ENCODE results near the gene WDR82.

The WDR82 gene

GRCh38 chr3:52228751-52229291 is 49.6 kb downstream of the WDR82 start:
- peak overlapping the region; percentile 97; the same call in 1 of the 2 replicates for H3K4me2 ChIP-seq
- H3K4me3 ChIP-seq = no peak overlapping the region
- no peaks in the 10 kb centered on the region for H3K9me3 ChIP-seq
- peaks cover 20% of the 10 kb centered on the region for H4K20me1 ChIP-seq
- no peak for TF ChIP-seq Cebpa-rat (IDR thresholded peaks at IDR 0.05)
- H3K27ac ChIP-seq = peak overlapping the region; percentile 96
- no peaks in the 10 kb centered on the region for H3K27me3 ChIP-seq
- peak overlapping the region; percentile 20; the same call in 1 of the 2 replicates for H3K9ac ChIP-seq
- peaks cover 42% of the 10 kb centered on the region for H3K36me3 ChIP-seq
- H3K4me1 ChIP-seq = peaks cover 94% of the 10 kb centered on the region

GRCh38 chr3:52228266-52228665 is 50.2 kb downstream of the WDR82 start:
- peak overlapping the region; percentile 96 for H3K27ac ChIP-seq
- H3K4me2 ChIP-seq = peak overlapping the region; percentile 97
- H3K9ac ChIP-seq = peak overlapping the region; percentile 20
- peaks cover 20% of the 10 kb centered on the region for H4K20me1 ChIP-seq
- H3K27me3 ChIP-seq = no peaks in the 10 kb centered on the region
- no peak for TF ChIP-seq Cebpa-rat (IDR thresholded peaks at IDR 0.05)
- H3K4me1 ChIP-seq = peaks cover 94% of the 10 kb centered on the region
- H3K9me3 ChIP-seq = no peaks in the 10 kb centered on the region
- H3K4me3 ChIP-seq = no peak overlapping the region
- peaks cover 41% of the 10 kb centered on the region for H3K36me3 ChIP-seq

DNA sequence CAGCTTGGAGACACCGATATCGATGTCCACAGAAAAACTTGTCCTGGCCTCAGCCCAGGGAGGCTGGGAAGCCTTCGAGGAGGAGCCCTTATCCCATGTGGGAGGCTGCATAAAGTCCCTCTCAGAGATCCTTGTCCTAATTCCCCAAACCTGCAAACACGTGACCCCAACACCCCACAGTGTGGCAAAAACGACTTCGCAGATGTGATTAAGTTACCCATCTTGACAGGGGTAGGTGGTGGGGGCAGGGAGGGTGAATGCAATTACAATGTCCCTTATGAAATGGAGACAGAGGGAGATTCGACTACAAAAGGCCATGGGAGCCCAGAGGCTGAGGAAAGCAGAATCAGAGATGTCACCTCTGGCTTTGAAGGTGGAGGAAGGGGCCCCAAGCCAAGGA is 50.7 kb downstream of the WDR82 start:
- Histone ChIP-seq H4K20me1 (peaks cover 20% of the 10 kb centered on the region), H3K9ac (peak overlapping the region; percentile 82; the same call in 1 of the 2 replicates), H3K4me1 (peaks cover 94% of the 10 kb centered on the region), H3K4me2 (peak overlapping the region; percentile 97), H3K36me3 (peaks cover 44% of the 10 kb centered on the region), H3K9me3 (no peaks in the 10 kb centered on the region), H3K4me3 (no peak overlapping the region), H3K27me3 (no peaks in the 10 kb centered on the region), H3K27ac (peak overlapping the region; percentile 96)
- TF ChIP-seq Cebpa-rat (IDR thresholded peaks at IDR 0.05) = no peak

- H3K36me3 ChIP-seq = peaks cover 51% of the 10 kb centered on the region
- TF ChIP-seq Cebpa-rat (IDR thresholded peaks at IDR 0.05) = no peak
- H3K27ac ChIP-seq = peak overlapping the region; percentile 96
- no peaks in the 10 kb centered on the region for H3K9me3 ChIP-seq
- H4K20me1 ChIP-seq = peaks cover 18% of the 10 kb centered on the region
- no peaks in the 10 kb centered on the region for H3K27me3 ChIP-seq
- H3K9ac ChIP-seq = peak overlapping the region; percentile 82
- peak overlapping the region; percentile 97 for H3K4me2 ChIP-seq
- no peak overlapping the region for H3K4me3 ChIP-seq
- peaks cover 94% of the 10 kb centered on the region for H3K4me1 ChIP-seq
Measured at GRCh38 chr3:52227117-52227516, 51.3 kb downstream of the WDR82 start.

GRCh38 chr3:52226229-52226817 is 52.1 kb downstream of the WDR82 start:
- H3K4me1 ChIP-seq = peaks cover 94% of the 10 kb centered on the region
- peak overlapping the region; percentile 97 for H3K4me2 ChIP-seq
- no peaks in the 10 kb centered on the region for H3K27me3 ChIP-seq
- H4K20me1 ChIP-seq = peaks cover 10% of the 10 kb centered on the region
- H3K27ac ChIP-seq = peak overlapping the region; percentile 96
- H3K9me3 ChIP-seq = no peaks in the 10 kb centered on the region
- peak overlapping the region; percentile 82 for H3K9ac ChIP-seq
- peak overlapping the region; percentile 56 for H3K4me3 ChIP-seq
- peaks cover 57% of the 10 kb centered on the region for H3K36me3 ChIP-seq
- no peak for TF ChIP-seq Cebpa-rat (IDR thresholded peaks at IDR 0.05)

DNA sequence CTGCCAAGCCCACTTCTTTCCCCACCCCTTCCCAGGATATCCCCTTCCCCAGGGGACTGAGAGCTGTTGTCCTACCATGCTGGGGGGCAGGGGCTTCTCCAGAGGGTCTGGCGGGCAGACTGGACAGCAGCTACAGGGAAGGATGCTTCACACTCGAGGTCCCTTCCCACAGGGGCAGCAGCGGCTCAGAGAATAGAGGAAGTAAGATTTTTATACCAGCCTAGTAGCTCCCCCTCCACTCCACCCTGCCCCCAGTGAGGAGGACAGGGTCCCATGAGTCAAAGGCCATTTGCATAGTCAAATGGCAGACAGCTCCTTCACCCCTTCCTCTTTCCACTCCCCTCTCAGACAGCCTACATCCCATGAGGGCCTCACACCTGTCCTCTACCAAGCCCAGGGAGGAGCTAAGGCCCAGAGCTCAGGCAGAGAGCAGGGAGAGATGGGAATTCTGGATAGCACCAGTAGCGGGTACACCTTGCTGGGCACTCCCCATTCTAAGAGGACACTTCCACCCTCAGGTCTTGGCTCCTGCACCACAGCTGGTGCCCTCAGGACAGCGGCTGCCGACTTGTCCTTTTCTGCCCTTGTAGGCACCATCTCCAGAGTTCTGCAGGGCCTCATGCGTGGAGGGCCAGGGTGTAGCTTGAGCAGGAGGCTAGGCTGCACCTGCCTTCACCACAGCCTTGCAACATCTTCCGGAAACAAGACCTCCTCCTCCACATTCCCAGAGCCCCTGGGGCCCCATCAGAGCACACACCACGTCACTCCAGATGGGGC is 52.8 kb downstream of the WDR82 start, which contains the start of gene TLR9:
TLR9 (minus strand) TSS at position 194 of the 777 bp plus-strand sequence; CDS start at position 78, 116 bp downstream.
- Histone ChIP-seq H3K27ac (peak within 1 kb of the TSS; percentile 96), H4K20me1 (peaks cover 3% of the 10 kb centered on the region; the same call in 1 of the 2 replicates), H3K27me3 (no peaks in the 10 kb centered on the region), H3K36me3 (peaks cover 56% of the 10 kb centered on the region), H3K9me3 (no peaks in the 10 kb centered on the region), H3K4me3 (peak within 1 kb of the TSS; percentile 56), H3K4me1 (peaks cover 94% of the 10 kb centered on the region), H3K4me2 (peak within 1 kb of the TSS; percentile 97), H3K9ac (peak within 1 kb of the TSS; percentile 82)
- TF ChIP-seq Cebpa-rat (IDR thresholded peaks at IDR 0.05) = peak; percentile 94

DNA sequence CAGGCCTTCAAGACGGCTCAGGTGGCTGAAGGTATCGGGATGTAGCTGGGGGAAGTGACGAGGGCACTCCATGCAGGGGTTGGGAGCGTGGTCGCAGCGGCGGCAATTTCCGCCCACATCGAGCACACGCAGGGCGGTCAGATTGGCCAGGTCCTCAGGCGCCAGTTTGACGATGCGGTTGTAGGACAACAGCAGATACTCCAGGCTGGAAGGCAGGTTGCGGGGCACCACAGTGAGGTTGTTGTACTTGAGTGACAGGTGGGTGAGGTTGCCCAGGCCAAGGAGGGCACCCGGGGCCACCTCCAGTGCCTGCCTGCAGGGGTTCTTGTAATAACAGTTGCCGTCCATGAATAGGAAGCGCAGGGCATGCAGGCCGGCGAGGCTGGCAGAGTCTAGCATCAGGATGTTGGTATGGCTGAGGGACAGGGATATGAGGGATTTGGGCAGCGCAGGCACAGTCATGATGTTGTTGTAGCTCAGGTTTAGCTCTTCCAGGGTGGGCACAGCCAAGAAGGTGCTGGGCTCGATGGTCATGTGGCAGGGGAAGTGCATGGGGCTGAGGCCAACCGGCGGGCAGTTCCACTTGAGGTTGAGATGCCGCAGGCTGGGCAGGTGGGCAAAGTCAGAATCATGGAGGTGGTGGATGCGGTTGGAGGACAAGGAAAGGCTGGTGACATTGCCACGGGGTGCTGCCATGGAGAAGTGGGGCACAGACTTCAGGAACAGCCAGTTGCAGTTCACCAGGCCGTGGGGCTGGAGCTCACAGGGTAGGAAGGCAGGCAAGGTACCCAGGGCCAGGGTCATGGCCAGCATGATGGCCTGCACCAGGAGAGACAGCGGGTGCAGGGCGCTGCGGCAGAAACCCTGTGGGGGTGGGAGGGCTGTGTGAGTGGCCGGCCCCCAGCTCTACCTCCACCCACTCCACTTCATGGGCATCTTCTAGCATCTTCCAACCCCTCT is 54.7 kb downstream of the WDR82 start:
- Histone ChIP-seq H3K4me3 (peak overlapping the region; percentile 56; the same call in 1 of the 2 replicates), H3K9me3 (no peaks in the 10 kb centered on the region), H3K36me3 (peaks cover 37% of the 10 kb centered on the region), H3K4me2 (peak overlapping the region; percentile 97), H3K27me3 (no peaks in the 10 kb centered on the region), H3K27ac (peak overlapping the region; percentile 96), H3K4me1 (peaks cover 95% of the 10 kb centered on the region), H4K20me1 (no peaks in the 10 kb centered on the region), H3K9ac (peak overlapping the region; percentile 82)
- no peak for TF ChIP-seq Cebpa-rat (IDR thresholded peaks at IDR 0.05)

GRCh38 chr3:52222319-52223221 is 55.9 kb downstream of the WDR82 start:
- Histone ChIP-seq H3K36me3 (peaks cover 25% of the 10 kb centered on the region; the same call in 1 of the 2 replicates), H3K9me3 (no peaks in the 10 kb centered on the region), H3K4me1 (peaks cover 95% of the 10 kb centered on the region), H3K9ac (no peak overlapping the region), H3K4me2 (peak overlapping the region; percentile 97), H3K4me3 (no peak overlapping the region), H4K20me1 (no peaks in the 10 kb centered on the region), H3K27ac (peak overlapping the region; percentile 96), H3K27me3 (no peaks in the 10 kb centered on the region)
- no peak for TF ChIP-seq Cebpa-rat (IDR thresholded peaks at IDR 0.05)
